Measurements from ENCODE around the gene C19orf18.
A peak's percentile ranks its signal among the peaks of the same experiment; 100 is the strongest.
"Not testable (repeated sequence)": the region's sequence is repeated elsewhere in the genome, so short reads cannot be mapped to it uniquely, and the experiment has no call there.

The C19orf18 gene

DNA sequence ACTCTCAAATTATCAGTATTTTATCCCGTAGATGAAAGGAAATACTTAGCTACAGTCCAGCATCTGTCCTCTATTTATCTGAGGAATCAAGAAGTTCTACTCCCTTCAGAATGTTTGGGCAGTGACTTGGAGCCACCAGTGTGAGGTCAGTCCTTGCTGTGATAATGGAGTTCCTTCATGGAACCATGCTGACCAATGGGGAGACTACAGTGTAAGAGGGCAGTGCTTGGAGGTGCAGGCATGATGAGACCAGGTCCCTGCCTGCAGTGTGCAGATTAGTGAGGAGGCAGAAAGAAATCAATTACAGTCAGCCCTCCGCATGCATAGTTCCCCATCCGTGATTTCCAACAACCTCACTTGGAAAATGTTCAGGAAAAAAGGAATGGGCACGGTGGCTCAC, at the start of gene C19orf18:
TSS of gene C19orf18 (minus strand) at position 101 of the 400 bp plus-strand sequence. CDS start 102 bp downstream, outside the sequence.
- no peak for DNase-seq (ENCODE audit: low spot score)

GRCh38 chr19:58022283-58022660, 47.9 kb upstream of the C19orf18 start:
- no peak for DNase-seq (ENCODE audit: low spot score)

- peak; percentile 77 for DNase-seq (ENCODE audit: low spot score)
These were observed 47.4 kb upstream of the C19orf18 start for GRCh38 chr19:58021541-58022282.

- no peak for DNase-seq (ENCODE audit: low spot score)
These were observed 45.8 kb upstream of the C19orf18 start for GRCh38 chr19:58020129-58020528.

DNA sequence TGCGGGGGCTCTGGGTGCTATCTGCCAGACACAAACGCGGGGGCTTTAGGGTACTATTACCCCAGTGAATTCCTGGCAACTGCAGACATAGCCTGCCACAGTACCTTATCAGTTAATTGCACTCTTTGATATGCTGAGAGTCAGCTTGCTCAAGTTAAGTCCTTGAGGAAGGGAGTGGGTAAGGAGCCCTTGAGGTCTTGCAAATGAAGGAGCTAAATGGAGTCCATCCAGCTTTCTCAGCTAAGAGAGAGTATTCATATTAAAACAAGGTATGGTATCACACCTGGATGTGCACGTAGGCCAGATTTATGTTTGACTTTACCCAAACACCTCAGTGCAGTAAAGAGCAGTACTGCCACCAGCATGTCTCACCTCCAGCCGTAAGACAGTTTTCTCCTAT, 39.8 kb upstream of the C19orf18 start:
- no peak for DNase-seq (ENCODE audit: low spot score)

GRCh38 chr19:58010507-58010906, 36.2 kb upstream of the C19orf18 start:
- no peak for DNase-seq (ENCODE audit: low spot score)

GRCh38 chr19:58009666-58010301, 35.5 kb upstream of the C19orf18 start:
- no peak for DNase-seq (ENCODE audit: low spot score)

GRCh38 chr19:58009301-58009665, 34.9 kb upstream of the C19orf18 start:
- DNase-seq (ENCODE audit: low spot score), result no peak

- not testable (repeated sequence) for DNase-seq (ENCODE audit: low spot score)
These were observed 34.5 kb upstream of the C19orf18 start for GRCh38 chr19:58008877-58009276.

GRCh38 chr19:58007285-58007684, 33.0 kb upstream of the C19orf18 start:
- peak; percentile 36 for DNase-seq (ENCODE audit: low spot score)

DNA sequence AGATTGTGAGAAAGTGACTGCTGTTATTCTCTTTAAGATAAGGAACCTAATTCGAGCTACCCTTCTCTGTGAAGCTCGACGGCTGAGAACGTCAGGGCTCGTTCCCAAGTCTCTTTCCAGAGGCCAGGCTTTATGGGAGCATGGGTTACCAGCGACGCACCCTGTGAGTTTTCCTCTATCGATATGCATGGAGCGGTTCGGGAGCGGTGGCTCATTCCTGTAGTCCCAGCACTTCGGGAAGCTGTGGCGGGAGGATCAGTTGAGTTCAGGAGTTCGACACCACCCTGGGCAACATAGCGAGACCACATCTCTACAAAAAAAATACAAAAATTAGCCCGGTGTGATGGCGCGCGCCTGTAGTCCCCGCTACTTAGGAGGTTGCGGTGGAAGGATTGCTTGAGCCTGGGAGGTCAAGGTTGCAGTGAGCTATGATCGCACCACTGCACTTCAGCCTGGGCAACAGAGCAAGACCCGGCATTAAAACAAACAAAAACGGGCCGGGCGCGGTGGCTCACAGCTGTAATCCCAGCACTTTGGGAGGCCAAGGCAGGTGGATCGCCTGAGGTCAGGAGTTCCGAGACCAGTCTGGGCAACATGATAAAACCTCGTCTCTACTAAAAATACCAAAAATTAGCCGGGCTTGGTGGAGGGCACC, 29.0 kb upstream of the C19orf18 start:
- no peak for DNase-seq (ENCODE audit: low spot score)

- peak; percentile 94 for DNase-seq (ENCODE audit: low spot score)
These were observed 28.2 kb upstream of the C19orf18 start, which contains the start of gene ZNF606 for GRCh38 chr19:58002384-58003173. ZNF606 (minus strand) TSS chr19:58002820; CDS start chr19:58001319, 1,501 bp downstream.

GRCh38 chr19:58001895-58002369, 27.6 kb upstream of the C19orf18 start:
- peak; percentile 46 for DNase-seq (ENCODE audit: low spot score)

- no peak for DNase-seq (ENCODE audit: low spot score)
These were observed 26.3 kb upstream of the C19orf18 start for GRCh38 chr19:58000677-58001076.

- DNase-seq (ENCODE audit: low spot score), result no peak
These were observed 18.5 kb upstream of the C19orf18 start for GRCh38 chr19:57992841-57993240.

- no peak for DNase-seq (ENCODE audit: low spot score)
These were observed 4.4 kb upstream of the C19orf18 start for GRCh38 chr19:57978586-57979289.

GRCh38 chr19:57964761-57965160, 9.6 kb downstream of the C19orf18 start:
- DNase-seq (ENCODE audit: low spot score), result no peak

- DNase-seq (ENCODE audit: low spot score), result no peak
These were observed 12.5 kb downstream of the C19orf18 start for GRCh38 chr19:57961785-57962184.

GRCh38 chr19:57954996-57955395, 19.3 kb downstream of the C19orf18 start:
- DNase-seq (ENCODE audit: low spot score), result no peak

GRCh38 chr19:57949702-57950101, 24.6 kb downstream of the C19orf18 start:
- DNase-seq (ENCODE audit: low spot score), result no peak

DNA sequence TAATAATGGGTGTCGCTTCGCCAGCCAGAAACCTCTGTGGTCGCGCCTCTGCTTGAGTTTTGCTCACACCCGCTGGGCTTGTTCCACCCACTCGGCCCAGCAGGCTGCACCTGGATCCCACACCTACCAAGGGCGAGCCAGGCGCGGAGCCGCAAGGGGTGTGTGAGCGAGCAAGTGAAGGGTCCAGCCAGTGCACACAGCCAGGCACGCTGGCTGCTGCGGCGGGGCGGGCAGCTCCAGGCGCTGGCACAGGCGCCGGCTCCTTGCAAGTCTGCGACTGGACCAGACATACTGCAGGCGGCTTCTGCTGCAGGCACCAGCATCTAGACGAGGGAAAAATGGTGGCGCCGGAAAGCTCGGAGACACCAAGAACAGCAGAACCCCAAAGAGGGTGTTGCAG, 25.0 kb downstream of the C19orf18 start:
- no peak for DNase-seq (ENCODE audit: low spot score)

All from HuH-7 (cell line).